ENCODE results near the gene RNF186. TPM values are rescaled to one million over a fixed set of nuclear protein-coding genes. Genes with fewer than 3 reads are reported as not detected.
"Not testable (repeated sequence)": the region's sequence is repeated elsewhere in the genome, so short reads cannot be mapped to it uniquely, and the experiment has no call there.

The RNF186 gene
- total RNA-seq, 1 donor, result not detected

DNA sequence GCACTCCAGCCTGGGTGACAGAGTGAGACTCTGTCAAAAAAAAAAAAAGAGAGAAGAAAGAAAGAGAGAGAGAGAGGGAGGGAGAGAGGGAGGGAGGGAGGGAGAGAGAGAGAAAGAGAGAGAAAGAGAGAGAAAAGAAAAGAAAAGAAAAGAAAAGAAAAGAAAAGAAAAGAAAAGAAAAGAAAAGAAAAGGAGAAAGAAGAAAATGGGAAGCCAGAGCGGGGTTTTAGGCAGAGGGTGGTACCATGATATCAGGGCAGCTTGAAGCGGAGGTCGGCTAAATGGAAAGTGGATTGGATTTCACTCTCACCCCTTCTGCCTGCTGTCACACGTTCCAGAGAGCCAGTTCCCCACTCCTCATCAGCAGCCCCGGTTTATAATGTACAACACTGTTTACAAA, 17.3 kb downstream of the RNF186 start:
- H3K4me3 ChIP-seq (ENCODE audit: low read depth, low read length), result no peak overlapping the region
- TF ChIP-seq, protein P1, sequence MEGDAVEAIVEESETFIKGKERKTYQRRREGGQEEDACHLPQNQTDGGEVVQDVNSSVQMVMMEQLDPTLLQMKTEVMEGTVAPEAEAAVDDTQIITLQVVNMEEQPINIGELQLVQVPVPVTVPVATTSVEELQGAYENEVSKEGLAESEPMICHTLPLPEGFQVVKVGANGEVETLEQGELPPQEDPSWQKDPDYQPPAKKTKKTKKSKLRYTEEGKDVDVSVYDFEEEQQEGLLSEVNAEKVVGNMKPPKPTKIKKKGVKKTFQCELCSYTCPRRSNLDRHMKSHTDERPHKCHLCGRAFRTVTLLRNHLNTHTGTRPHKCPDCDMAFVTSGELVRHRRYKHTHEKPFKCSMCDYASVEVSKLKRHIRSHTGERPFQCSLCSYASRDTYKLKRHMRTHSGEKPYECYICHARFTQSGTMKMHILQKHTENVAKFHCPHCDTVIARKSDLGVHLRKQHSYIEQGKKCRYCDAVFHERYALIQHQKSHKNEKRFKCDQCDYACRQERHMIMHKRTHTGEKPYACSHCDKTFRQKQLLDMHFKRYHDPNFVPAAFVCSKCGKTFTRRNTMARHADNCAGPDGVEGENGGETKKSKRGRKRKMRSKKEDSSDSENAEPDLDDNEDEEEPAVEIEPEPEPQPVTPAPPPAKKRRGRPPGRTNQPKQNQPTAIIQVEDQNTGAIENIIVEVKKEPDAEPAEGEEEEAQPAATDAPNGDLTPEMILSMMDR (IDR thresholded peaks at IDR 0.05; ENCODE audit: insufficient read depth, low read length), result no peak
- DNase-seq (ENCODE audit: low read depth), result no peak

DNA sequence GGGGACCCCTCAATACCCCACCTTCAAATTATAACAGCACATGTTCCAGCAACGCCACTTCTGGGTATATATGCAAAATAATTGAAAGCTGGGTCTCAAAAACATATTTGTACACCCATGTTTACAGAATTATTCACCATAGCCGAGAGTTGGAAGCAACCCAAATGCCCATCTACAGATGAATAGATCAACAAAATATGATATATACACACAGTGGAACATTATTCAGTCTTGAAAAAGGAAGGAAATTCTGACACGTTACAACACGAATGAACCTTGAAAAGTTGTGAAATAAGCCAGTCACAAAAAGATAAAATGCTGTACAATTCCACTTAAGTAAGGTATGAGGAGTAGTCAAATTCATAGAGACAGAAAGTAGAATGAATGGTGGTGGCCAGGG, 20.5 kb downstream of the RNF186 start:
- DNase-seq (ENCODE audit: low read depth), result no peak
- no peak overlapping the region for H3K4me3 ChIP-seq (ENCODE audit: low read depth, low read length)
- TF ChIP-seq, protein P1 (IDR thresholded peaks at IDR 0.05; ENCODE audit: insufficient read depth, low read length), result no peak

DNA sequence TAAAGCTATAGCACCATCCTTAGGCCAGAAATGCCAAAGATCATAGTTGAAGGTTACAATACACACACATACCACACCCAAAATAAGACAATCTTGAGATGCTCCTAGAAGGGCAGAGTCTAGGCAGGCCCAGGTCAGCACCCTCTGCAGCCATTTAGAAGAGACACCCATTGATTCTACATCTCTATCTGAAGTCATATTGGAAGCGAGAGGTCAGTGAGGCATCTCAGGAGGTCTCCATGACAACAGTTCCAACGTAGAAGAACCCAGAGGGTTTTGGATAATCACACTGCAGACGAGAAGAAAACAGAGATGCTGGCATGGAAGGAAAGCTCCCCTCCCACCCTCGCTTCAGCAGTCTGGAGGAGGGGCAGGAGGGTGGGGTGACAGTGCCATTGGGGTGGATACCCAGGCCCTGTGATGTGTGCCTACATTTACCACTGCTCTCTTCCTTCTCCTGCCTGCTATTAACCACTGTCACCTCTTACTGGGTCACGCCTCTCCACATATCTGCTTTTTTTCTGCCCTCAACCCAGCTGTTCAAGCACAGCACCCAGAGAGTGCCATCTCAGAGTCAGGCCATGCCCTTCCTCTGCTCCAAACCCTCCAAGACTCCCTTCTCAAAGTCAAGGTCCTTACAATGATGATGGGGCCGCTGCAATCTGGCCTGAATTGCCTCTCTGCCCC, 21.6 kb downstream of the RNF186 start:
- H3K4me3 ChIP-seq (ENCODE audit: low read depth, low read length), result no peak overlapping the region
- no peak for DNase-seq (ENCODE audit: low read depth)
- TF ChIP-seq, protein P1 (IDR thresholded peaks at IDR 0.05; ENCODE audit: insufficient read depth, low read length), result no peak

- no peak for DNase-seq (ENCODE audit: low read depth)
- TF ChIP-seq, protein P1 (IDR thresholded peaks at IDR 0.05; ENCODE audit: insufficient read depth, low read length), result no peak
- H3K4me3 ChIP-seq (ENCODE audit: low read depth, low read length), result no peak overlapping the region
Observed at GRCh38 chr1:19792237-19793002, 22.7 kb downstream of the RNF186 start.

- peak; percentile 30 for DNase-seq (ENCODE audit: low read depth)
- not testable (repeated sequence) for H3K4me3 ChIP-seq (ENCODE audit: low read depth, low read length)
Observed at GRCh38 chr1:19790061-19790975, 24.8 kb downstream of the RNF186 start.

DNA sequence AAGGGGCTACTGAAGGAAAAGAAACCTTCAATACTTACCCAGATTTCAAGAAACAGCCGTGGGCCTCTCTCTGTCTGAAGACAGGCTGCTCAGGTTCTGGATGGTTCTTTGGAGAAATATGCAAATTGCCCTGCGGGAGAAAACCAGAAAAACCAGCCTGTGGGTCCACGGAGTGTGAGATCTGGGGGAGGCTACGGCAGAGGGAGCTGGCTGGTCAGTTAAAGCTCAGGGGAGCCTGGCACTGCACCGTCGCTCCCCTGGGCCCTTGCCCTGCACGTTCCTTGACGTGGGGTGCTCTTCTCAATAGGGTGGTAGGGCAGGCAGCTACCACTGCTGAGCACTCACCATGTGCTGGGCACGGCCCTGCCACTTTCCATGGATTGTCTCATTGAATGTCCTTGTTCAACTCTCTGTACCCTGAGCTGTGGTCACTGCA, 28.1 kb downstream of the RNF186 start:
- DNase-seq (ENCODE audit: low read depth), result no peak
- TF ChIP-seq, protein P1 (IDR thresholded peaks at IDR 0.05; ENCODE audit: insufficient read depth, low read length), result no peak

DNA sequence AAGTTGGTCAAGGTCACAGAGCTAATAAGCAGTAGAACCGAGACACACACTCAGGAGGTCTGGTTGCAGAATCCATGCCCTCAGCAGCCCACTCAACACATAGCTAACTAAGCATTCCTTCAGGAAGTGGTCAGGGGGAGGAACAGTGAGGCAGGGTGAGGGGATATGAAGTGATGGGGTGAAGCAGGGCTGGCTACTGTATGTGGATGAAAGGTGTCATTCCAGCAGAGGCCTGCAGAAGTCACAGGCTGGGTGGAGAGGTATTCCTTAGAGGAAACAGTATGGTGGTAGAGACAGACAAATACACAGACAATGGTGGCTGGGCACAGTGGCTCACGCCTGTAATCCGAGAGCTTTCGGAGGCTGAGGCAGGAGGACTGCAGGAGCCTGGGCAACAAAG, 29.4 kb downstream of the RNF186 start:
- TF ChIP-seq, protein P1 (IDR thresholded peaks at IDR 0.05; ENCODE audit: insufficient read depth, low read length), result no peak
- no peak for DNase-seq (ENCODE audit: low read depth)
- H3K4me3 ChIP-seq (ENCODE audit: low read depth, low read length), result no peak overlapping the region

More for the DNA sequence above, 28.1 kb downstream of the RNF186 start:
- H3K4me3 ChIP-seq (ENCODE audit: low read depth, low read length), result no peak overlapping the region
